Astrocyte (in vitro differentiated cells and primary cell): ENCODE measurements around the gene CDCA7. TPM values are rescaled to one million over a fixed set of nuclear protein-coding genes. Genes with fewer than 3 reads are reported as not detected.

Experiments
- DNase-seq: peaks from one replicate; pipeline ENCODE4 v3.0.0-alpha.2; 2010; ENCODE audit warnings: low read depth
- FAIRE-seq: peaks from 2 replicates; lab custom pipeline; 2011; peaks lifted over from hg19 to GRCh38; lab: Jason Lieb, UNC
- H2AFZ ChIP-seq: 2 replicates; pipeline ENCODE4 v1.6.0; 2012; ENCODE audit warnings: low read depth, low read length, inconsistent platforms
- H3K27ac ChIP-seq: 2 replicates; pipeline ENCODE4 v1.5.1; 2011; ENCODE audit warnings: low read depth, low read length, inconsistent platforms
- H3K27me3 ChIP-seq: 2 replicates; pipeline ENCODE4 v1.6.0; 2011; ENCODE audit warnings: low read length, inconsistent platforms; ENCODE audit not compliant: insufficient read depth
- H3K36me3 ChIP-seq: 2 replicates; pipeline ENCODE4 v1.5.1; 2011; ENCODE audit warnings: low read length, inconsistent platforms; ENCODE audit not compliant: insufficient read depth
- H3K4me1 ChIP-seq: 2 replicates; pipeline ENCODE4 v1.5.1; 2011; ENCODE audit warnings: low read length, inconsistent platforms; ENCODE audit not compliant: insufficient read depth
- H3K4me2 ChIP-seq: 2 replicates; pipeline ENCODE4 v1.6.0; 2012; ENCODE audit warnings: low read length, inconsistent platforms
- H3K4me3 ChIP-seq: 2 replicates; pipeline ENCODE4 v1.5.1; 2011; ENCODE audit warnings: low read depth, mild to moderate bottlenecking, low read length, inconsistent platforms; ENCODE audit not compliant: insufficient read depth
- H3K79me2 ChIP-seq: 2 replicates; pipeline ENCODE4 v1.6.0; 2012; ENCODE audit warnings: mild to moderate bottlenecking, low read length, inconsistent platforms; ENCODE audit not compliant: insufficient read depth
- H3K9ac ChIP-seq: 2 replicates; pipeline ENCODE4 v1.6.0; 2012; ENCODE audit warnings: mild to moderate bottlenecking, low read length, inconsistent platforms
- H3K9me3 ChIP-seq: 2 replicates; pipeline ENCODE4 v1.5.1; 2012; ENCODE audit warnings: low read depth, mild to moderate bottlenecking, low read length, inconsistent platforms; ENCODE audit not compliant: insufficient read depth
- H4K20me1 ChIP-seq: 2 replicates; pipeline ENCODE4 v1.6.0; 2012; ENCODE audit warnings: low read length, inconsistent platforms; ENCODE audit not compliant: insufficient read depth
- H3K27ac Mint-ChIP-seq: one replicate; pipeline ENCODE4 v1.8.0; 2021; ENCODE audit warnings: mild to moderate bottlenecking, mixed read lengths; ENCODE audit not compliant: unreplicated experiment
- H3K27me3 Mint-ChIP-seq: one replicate; pipeline ENCODE4 v1.8.0; 2021; ENCODE audit warnings: low read depth, mixed read lengths; ENCODE audit not compliant: unreplicated experiment
- H3K36me3 Mint-ChIP-seq: one replicate; pipeline ENCODE4 v1.8.0; 2021; ENCODE audit warnings: low read depth, mixed read lengths; ENCODE audit not compliant: unreplicated experiment
- H3K4me1 Mint-ChIP-seq: one replicate; pipeline ENCODE4 v1.8.0; 2021; ENCODE audit warnings: low read depth, mixed read lengths; ENCODE audit not compliant: unreplicated experiment
- H3K4me3 Mint-ChIP-seq: one replicate; pipeline ENCODE4 v1.8.0; 2021; ENCODE audit warnings: mild to moderate bottlenecking, moderate library complexity, mixed read lengths; ENCODE audit not compliant: unreplicated experiment
- H3K9me3 Mint-ChIP-seq: one replicate; pipeline ENCODE4 v1.8.0; 2021; ENCODE audit warnings: mild to moderate bottlenecking, mixed read lengths; ENCODE audit not compliant: unreplicated experiment
- EZH2 ChIP-seq: IDR thresholded peaks from 2 replicates; pipeline ENCODE4 v1.6.1; 2012; ENCODE audit warnings: mild to moderate bottlenecking, low read length, inconsistent platforms; ENCODE audit not compliant: insufficient read depth
- total RNA-seq: library from RNA; stranded (reverse); gene quantifications from 2 replicates; pipeline ENCODE4 v1.2.1, GENCODE V29; 2021
- TF ChIP-seq, protein P1 (sequence below): IDR thresholded peaks from 2 replicates; pipeline ENCODE4 v1.5.1; 2011; ENCODE audit warnings: low read depth, mild to moderate bottlenecking, inconsistent platforms, low read length, moderate library complexity; ENCODE audit not compliant: insufficient read depth

CDCA7 gene
- total RNA-seq, 1 donor from 2014 or later = 5.3 TPM

DNA sequence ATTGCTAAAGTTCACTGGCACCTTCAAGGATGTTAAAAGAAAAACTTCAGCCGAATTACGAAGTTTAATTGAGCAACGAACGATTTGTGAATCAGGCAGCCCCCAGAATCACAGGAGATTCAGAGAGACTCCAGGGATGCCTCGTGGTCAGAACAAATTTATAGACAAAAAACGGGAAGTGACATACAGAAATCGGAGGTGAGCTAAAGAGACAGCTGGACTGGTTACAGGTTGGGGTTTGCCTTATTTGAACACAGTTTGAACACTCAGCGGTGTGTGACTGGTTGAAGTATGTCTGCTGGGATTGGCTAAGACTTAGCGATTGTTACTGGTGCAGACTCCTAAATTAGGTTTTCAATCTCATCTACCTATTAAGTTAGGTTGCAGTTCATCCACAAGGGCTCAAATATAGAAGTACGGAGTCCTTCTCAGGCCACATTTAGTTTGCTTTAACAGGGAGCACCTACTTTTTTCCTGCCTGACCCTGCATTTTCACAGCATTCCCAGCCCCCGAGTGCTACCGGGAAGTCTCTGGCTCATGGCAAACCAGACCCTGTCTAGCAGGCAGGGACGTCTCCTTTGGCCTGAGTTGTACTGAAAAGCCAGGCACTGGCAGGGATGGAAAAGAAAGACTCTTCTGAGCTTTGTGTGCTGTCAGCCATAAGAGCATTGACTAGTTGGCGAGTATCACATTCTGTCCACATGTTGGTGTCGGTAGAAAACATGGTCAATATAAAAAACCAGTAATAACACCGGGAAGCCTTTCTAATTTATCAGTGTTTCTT is 41.1 kb downstream of the CDCA7 start:
- no peaks in the 10 kb centered on the region for H3K36me3 ChIP-seq
- DNase-seq (no peak), FAIRE-seq (no peak)
- H3K4me1 ChIP-seq = no peaks in the 10 kb centered on the region
- H3K9ac ChIP-seq = no peak overlapping the region
- Mint-ChIP-seq H3K4me1 (no peaks in the 10 kb centered on the region), H3K36me3 (no peaks in the 10 kb centered on the region), H3K4me3 (no peak overlapping the region), H3K9me3 (no peaks in the 10 kb centered on the region), H3K27ac (no peak overlapping the region), H3K27me3 (peaks cover 12% of the 10 kb centered on the region)
- TF ChIP-seq, protein P1, sequence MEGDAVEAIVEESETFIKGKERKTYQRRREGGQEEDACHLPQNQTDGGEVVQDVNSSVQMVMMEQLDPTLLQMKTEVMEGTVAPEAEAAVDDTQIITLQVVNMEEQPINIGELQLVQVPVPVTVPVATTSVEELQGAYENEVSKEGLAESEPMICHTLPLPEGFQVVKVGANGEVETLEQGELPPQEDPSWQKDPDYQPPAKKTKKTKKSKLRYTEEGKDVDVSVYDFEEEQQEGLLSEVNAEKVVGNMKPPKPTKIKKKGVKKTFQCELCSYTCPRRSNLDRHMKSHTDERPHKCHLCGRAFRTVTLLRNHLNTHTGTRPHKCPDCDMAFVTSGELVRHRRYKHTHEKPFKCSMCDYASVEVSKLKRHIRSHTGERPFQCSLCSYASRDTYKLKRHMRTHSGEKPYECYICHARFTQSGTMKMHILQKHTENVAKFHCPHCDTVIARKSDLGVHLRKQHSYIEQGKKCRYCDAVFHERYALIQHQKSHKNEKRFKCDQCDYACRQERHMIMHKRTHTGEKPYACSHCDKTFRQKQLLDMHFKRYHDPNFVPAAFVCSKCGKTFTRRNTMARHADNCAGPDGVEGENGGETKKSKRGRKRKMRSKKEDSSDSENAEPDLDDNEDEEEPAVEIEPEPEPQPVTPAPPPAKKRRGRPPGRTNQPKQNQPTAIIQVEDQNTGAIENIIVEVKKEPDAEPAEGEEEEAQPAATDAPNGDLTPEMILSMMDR = no peak
- TF ChIP-seq EZH2 = no peak
- H2AFZ ChIP-seq = no peak overlapping the region
- no peak overlapping the region for H3K27ac ChIP-seq
- no peaks in the 10 kb centered on the region for H4K20me1 ChIP-seq
- peaks cover 18% of the 10 kb centered on the region for H3K27me3 ChIP-seq
- H3K4me2 ChIP-seq = no peak overlapping the region
- no peak overlapping the region for H3K4me3 ChIP-seq
- no peaks in the 10 kb centered on the region for H3K79me2 ChIP-seq
- H3K9me3 ChIP-seq = no peaks in the 10 kb centered on the region

DNA sequence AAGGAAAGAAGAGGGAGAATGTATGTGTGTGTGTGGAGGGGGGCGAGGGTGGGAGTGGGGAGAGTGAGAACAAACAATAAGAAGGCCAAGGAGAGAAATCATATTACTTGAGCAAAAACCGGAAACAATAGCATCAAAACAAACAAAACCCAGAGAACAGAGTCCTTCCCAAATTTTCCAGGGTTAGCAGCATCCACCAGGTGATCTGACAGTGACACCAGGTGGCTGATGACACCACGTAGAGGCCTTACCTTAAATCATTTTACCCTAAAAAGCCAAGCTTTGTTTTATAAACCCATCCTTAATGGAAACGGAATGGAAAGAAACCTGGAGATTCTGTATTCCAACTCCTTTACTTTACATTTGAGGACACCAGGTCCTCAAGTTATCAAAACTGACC is 42.9 kb downstream of the CDCA7 start:
- H3K9me3 ChIP-seq = no peaks in the 10 kb centered on the region
- peaks cover 2% of the 10 kb centered on the region for H3K4me1 ChIP-seq
- H3K4me3 ChIP-seq = no peak overlapping the region
- H3K9me3 Mint-ChIP-seq = no peaks in the 10 kb centered on the region
- H3K36me3 Mint-ChIP-seq = no peaks in the 10 kb centered on the region
- H3K27ac ChIP-seq = no peak overlapping the region
- H2AFZ ChIP-seq = no peak overlapping the region
- TF ChIP-seq, protein P1 = no peak
- no peak overlapping the region for H3K27ac Mint-ChIP-seq
- no peaks in the 10 kb centered on the region for H3K79me2 ChIP-seq
- H3K36me3 ChIP-seq = no peaks in the 10 kb centered on the region
- no peaks in the 10 kb centered on the region for H4K20me1 ChIP-seq
- H3K27me3 ChIP-seq = peaks cover 18% of the 10 kb centered on the region
- no peak overlapping the region for H3K4me2 ChIP-seq
- no peak overlapping the region for H3K4me3 Mint-ChIP-seq
- no peak overlapping the region for H3K9ac ChIP-seq
- FAIRE-seq = no peak
- H3K27me3 Mint-ChIP-seq = peaks cover 16% of the 10 kb centered on the region
- H3K4me1 Mint-ChIP-seq = peaks cover 6% of the 10 kb centered on the region
- DNase-seq = no peak

DNA sequence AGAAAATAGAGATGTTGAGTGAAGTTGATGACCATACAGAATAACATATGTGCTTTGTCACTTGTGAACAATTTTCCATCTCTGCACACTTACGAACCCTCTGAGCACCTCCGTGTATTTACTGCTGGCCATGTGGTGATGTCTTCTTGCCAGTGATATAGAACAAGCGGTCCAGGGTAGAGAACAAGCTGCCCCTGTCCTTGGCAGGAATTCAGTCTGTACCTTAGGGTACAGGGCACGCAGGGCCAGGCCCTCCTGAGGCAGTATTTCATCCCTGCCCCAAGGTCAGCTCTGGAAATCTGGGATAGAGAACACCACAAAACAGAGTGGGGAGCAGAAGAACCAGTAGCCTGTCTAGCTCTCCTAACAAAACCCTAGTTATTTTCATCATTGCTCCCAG is 44.6 kb downstream of the CDCA7 start:
- Histone ChIP-seq H2AFZ (no peak overlapping the region), H3K79me2 (no peaks in the 10 kb centered on the region), H3K36me3 (no peaks in the 10 kb centered on the region), H3K9me3 (no peaks in the 10 kb centered on the region), H4K20me1 (no peaks in the 10 kb centered on the region), H3K4me2 (no peak overlapping the region), H3K4me3 (no peak overlapping the region), H3K27me3 (peaks cover 27% of the 10 kb centered on the region), H3K9ac (no peak overlapping the region), H3K27ac (no peak overlapping the region), H3K4me1 (peaks cover 2% of the 10 kb centered on the region)
- TF ChIP-seq, protein P1 = no peak
- TF ChIP-seq EZH2 = no peak
- DNase-seq = no peak
- H3K4me1 Mint-ChIP-seq = peaks cover 6% of the 10 kb centered on the region
- H3K27me3 Mint-ChIP-seq = peaks cover 26% of the 10 kb centered on the region
- no peaks in the 10 kb centered on the region for H3K36me3 Mint-ChIP-seq
- H3K27ac Mint-ChIP-seq = no peak overlapping the region
- no peak overlapping the region for H3K4me3 Mint-ChIP-seq
- FAIRE-seq = no peak
- H3K9me3 Mint-ChIP-seq = no peaks in the 10 kb centered on the region
